HG02840 (cell line): ENCODE measurements around the gene ADCY3.

ENCODE experiments used
- ATAC-seq: cut with Tn5 transposase; IDR thresholded peaks from one replicate; pipeline ENCODE4 v1.9.1; 2021; ENCODE audit warnings: mild to moderate bottlenecking, moderate library complexity, moderate number of reproducible peaks; ENCODE audit not compliant: unreplicated experiment, low FRiP score

ADCY3 gene

GRCh38 chr2:24878341-24878740 is 41.7 kb downstream of the ADCY3 start:
- ATAC-seq, result no peak

GRCh38 chr2:24877646-24878045 is 42.4 kb downstream of the ADCY3 start:
- no peak for ATAC-seq

GRCh38 chr2:24877067-24877466 is 43.0 kb downstream of the ADCY3 start:
- ATAC-seq, result no peak

DNA sequence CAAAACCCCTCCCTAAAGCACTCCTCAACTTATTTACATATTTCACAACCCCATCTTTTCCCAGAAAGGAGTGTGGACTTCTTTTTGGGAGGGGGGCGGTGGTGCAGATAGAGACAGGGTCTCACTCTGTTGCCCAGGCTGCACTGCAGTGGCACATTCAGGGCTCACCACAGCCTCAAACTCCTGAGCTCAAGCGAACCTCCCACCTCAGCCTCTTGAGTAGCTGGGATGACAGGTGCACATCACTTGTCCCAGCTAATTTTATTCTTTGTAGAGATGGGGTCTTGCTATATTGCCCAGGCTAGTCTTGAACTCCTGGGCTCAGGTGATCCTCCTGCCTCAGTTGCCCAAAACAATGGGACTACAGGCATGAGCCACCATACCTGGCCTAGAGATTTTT is 44.1 kb downstream of the ADCY3 start:
- no peak for ATAC-seq

DNA sequence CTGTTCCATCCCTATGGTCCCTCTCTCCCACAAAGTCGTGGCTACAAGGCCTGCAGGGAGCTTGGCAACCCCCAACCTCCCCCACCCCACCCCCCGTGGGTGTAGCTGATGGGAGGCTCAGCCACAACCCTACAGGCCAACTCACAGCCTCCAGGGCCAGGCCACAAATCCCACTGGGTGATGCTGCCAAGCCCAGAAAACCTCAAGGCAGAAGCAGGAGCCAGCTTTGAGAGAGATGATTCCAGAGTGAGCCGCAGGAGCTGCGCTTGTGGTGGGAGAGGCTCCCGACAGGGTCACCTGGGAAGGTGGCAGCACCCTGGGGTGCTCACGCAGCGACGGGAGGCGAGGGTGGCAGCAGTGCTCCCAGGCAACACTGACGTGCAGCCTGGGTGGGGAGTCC is 44.8 kb downstream of the ADCY3 start:
- no peak for ATAC-seq

DNA sequence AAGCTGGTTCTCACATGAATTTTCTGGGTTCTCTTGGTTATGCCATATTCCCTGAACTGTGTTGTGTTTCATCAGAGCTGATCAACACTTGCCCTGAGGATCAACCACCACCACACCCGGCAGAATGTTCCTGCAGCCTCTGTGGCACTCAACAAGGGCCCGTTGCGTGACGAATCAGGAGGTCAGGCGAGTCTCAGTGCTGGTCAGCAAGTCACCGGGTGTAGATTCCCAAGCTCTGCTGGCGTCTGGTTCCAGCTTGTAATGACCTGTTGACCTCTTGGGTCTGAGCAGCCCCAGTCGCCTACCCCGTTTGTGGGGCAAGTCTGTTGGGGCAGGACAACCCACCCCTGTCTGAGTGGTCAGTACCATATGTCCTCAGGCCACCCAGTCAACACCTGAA is 46.0 kb downstream of the ADCY3 start:
- ATAC-seq, result no peak

GRCh38 chr2:24873619-24874018 is 46.4 kb downstream of the ADCY3 start:
- ATAC-seq, result no peak

GRCh38 chr2:24872344-24873115 is 47.5 kb downstream of the ADCY3 start:
- ATAC-seq, result no peak

GRCh38 chr2:24871852-24872333 is 48.1 kb downstream of the ADCY3 start:
- ATAC-seq, result no peak

GRCh38 chr2:24870891-24871705 is 48.9 kb downstream of the ADCY3 start:
- ATAC-seq, result no peak

- no peak for ATAC-seq
Measured at GRCh38 chr2:24870440-24870839, 49.6 kb downstream of the ADCY3 start.

GRCh38 chr2:24866946-24867345 is 53.1 kb downstream of the ADCY3 start:
- ATAC-seq, result no peak

GRCh38 chr2:24863641-24864040 is 56.4 kb downstream of the ADCY3 start:
- no peak for ATAC-seq

GRCh38 chr2:24861500-24861899 is 58.5 kb downstream of the ADCY3 start:
- ATAC-seq, result no peak

DNA sequence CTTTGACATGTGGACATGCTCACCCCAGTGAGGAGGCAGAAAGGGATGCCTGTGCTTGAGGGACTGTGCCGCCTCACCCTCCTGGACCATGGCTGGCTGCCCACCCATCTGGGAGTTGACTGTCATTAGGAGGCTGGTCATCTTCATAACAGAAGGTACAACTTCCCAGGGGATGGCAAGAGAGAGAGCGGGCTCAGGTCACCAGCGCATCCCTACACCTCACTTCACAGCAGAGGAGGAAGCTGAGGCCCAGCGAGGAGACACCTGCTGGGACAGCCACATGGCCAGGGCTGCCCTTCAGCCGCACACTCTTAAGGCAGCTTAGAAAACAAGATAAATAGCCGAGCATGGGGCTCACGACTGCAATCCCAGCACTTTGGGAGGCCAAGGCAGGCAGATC is 59.4 kb downstream of the ADCY3 start:
- ATAC-seq, result no peak

- no peak for ATAC-seq
Measured at GRCh38 chr2:24859968-24860600, 60.0 kb downstream of the ADCY3 start.

- no peak for ATAC-seq
Measured at GRCh38 chr2:24858996-24859395, 61.0 kb downstream of the ADCY3 start.

- ATAC-seq, result no peak
Measured at GRCh38 chr2:24857746-24858145, 62.3 kb downstream of the ADCY3 start.

DNA sequence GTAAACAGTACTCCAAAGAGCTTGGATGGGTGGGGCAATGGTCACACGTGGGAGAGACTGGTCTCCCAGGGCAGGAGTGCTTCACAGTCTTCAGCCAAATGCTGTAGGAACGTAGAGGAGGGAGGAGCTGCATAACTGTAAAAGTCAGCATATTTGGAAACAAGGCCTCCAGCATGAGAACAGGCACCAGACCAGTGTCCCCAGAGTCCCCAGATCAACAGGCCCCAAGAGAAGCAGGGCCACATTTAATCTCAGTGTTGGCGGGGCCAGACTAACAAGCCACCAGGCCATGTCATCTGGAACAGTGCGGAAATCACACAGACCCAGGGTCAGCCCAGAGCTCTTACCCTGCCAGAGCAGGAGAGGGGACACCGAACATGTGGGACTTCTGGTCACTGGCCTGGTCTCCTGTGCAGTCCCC is 63.2 kb downstream of the ADCY3 start:
- ATAC-seq, result no peak

DNA sequence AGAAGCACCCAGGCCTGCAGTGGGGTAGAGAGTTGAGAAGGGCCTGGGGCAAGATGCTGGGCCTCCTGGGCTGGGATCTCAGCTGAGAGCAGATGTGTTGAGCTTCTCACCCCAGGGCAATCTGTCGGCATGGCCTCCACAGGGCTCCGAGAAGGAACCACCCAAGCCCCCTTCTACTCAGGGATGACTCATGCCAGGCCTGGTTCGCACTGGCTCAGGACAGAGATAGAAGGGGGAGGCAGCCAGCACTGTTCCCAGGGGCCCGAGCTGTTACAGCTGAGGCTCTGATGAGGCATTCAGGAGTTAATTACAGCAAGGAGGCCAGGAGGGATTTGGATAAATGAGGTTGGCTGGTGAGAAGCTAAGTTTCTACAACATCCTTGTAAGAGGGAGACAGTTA is 64.3 kb downstream of the ADCY3 start:
- ATAC-seq, result no peak

DNA sequence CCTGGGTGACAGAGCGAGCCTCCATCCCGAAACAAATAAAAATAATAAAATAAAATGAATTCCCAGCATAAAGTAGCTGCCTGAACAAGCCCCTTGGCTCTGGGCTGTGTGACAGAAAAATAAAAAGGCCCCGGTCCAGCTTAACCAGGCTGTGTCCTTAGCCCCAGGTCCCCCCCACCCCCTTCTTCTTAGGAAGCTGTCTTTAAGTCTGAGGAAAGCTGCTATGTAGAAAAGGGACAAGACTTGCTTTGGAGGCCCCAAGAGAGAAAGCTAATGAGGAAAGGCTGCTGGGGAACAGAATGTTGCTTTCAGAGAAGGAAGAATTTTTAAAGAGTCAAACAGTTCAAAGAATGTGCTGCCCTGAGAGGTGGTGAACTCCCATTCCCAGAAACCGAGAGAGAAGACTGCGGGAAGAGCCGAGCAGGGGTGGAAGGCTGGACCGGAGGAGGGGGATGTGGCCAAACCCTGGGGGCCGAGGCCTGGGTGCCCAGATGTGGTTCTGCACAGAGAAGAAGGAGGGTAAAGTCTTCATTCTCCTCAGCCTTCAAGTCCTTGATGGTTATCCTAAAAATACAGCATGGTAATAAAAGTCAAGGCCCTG is 64.9 kb downstream of the ADCY3 start:
- no peak for ATAC-seq
